Measurements from ENCODE around the gene MAEA.

DNA sequence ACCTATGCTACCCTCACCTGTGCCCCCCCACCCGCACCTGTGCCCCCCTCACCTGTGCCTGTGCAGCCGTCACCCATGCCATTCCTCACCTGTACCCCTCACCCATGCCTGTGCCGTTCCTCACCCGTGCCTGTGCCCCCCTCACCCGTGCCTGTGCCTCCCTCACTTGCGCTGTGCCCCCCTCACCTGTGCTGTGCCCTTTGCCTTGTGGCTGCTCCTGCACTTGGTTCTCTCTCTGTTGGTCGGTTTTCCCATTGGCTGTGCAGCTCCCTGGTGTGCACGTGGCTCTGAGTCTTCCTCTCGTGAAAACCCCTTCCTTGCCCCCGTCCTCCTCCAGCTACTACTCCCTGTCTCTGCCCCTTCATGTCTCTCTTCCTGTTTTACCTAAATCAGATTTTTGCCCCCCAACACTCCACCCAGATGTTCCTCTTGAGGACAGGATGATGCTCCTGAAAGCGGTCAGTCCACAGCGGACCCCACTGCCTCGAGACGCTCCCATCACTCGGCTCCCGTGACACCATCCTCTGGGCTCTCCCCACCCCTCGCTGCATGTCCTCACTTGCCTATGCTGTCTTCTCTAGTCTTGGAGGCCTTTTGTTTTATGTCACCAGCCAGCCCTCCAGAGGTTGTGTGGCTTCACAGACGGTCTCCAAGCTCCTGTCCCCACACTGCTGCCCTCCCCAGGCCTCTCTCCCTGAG, 6.8 kb downstream of the MAEA start:
- TF ChIP-seq, protein P1, sequence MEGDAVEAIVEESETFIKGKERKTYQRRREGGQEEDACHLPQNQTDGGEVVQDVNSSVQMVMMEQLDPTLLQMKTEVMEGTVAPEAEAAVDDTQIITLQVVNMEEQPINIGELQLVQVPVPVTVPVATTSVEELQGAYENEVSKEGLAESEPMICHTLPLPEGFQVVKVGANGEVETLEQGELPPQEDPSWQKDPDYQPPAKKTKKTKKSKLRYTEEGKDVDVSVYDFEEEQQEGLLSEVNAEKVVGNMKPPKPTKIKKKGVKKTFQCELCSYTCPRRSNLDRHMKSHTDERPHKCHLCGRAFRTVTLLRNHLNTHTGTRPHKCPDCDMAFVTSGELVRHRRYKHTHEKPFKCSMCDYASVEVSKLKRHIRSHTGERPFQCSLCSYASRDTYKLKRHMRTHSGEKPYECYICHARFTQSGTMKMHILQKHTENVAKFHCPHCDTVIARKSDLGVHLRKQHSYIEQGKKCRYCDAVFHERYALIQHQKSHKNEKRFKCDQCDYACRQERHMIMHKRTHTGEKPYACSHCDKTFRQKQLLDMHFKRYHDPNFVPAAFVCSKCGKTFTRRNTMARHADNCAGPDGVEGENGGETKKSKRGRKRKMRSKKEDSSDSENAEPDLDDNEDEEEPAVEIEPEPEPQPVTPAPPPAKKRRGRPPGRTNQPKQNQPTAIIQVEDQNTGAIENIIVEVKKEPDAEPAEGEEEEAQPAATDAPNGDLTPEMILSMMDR (IDR thresholded peaks at IDR 0.05) = no peak
- TF ChIP-seq POLR2A (IDR thresholded peaks at IDR 0.05) (no peak), POLR2AphosphoS5 (IDR thresholded peaks at IDR 0.05) (no peak)
